AG09309 (cell line): Measurements from ENCODE around the gene CSTPP1.
"Not testable (repeated sequence)": the region's sequence is repeated elsewhere in the genome, so short reads cannot be mapped to it uniquely, and the experiment has no call there.

Experiments
- DNase-seq: peaks from one replicate; pipeline ENCODE4 v3.0.0-alpha.2; 2010; ENCODE audit warnings: low read depth
- H3K4me3 ChIP-seq: 2 replicates; pipeline ENCODE4 v1.5.1; 2011; ENCODE audit warnings: mild to moderate bottlenecking, low read depth, low read length, moderate library complexity; ENCODE audit not compliant: control insufficient read depth
- CTCF ChIP-seq: IDR thresholded peaks from 2 replicates; pipeline ENCODE4 v1.5.1; 2011; ENCODE audit warnings: mild to moderate bottlenecking, low read depth, low read length, inconsistent platforms; ENCODE audit not compliant: insufficient read depth, control insufficient read depth; ENCODE audit errors: missing control alignments

CSTPP1 gene

GRCh38 chr11:46951864-46952263 is 15.3 kb downstream of the CSTPP1 start:
- no peak overlapping the region for H3K4me3 ChIP-seq
- DNase-seq, result no peak
- no peak for TF ChIP-seq CTCF

GRCh38 chr11:46952553-46952952 is 16.0 kb downstream of the CSTPP1 start:
- no peak for DNase-seq
- no peak for TF ChIP-seq CTCF
- no peak overlapping the region for H3K4me3 ChIP-seq

DNA sequence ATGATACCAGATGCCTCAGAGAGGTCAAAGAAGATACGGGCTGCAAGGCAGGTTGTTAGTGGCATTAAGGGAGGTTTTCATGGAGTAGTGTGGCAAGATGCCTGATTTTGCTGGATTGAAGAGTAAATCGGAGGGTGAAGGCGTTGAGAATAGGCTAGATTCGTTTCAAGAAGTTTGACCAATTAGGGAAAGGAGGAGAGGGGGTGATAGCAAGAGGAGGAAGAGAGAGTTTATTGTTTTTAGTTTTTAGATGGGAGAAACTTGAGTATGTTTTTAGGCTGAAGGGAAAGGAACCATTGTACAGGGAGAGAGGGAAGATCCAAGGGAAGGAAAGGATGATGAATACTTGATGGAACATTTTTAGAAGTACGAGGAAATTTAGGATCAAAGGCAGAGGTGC is 16.5 kb downstream of the CSTPP1 start:
- H3K4me3 ChIP-seq, result no peak overlapping the region
- no peak for TF ChIP-seq CTCF
- no peak for DNase-seq

DNA sequence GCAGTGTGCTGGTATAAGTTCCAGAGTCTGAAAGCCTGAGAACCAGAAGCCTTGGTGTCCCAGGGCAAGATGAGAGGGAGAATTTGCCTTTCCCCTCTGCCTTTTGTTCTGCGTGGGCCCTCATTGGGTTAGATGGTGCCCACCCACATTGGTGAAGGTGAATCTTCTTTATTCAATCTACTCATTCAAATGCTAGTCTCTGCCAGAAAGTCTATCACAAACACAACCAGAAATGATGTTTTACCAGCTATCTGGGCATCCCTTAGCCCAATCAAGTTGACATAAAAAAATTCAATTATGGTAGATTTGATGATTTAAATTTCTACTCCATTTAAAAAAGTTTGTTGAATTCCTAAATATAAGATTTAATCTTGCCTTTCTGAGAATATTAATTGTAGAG is 22.2 kb downstream of the CSTPP1 start:
- no peak for DNase-seq
- H3K4me3 ChIP-seq, result no peak overlapping the region
- TF ChIP-seq CTCF, result no peak

GRCh38 chr11:46961041-46961440 is 24.5 kb downstream of the CSTPP1 start:
- no peak for DNase-seq
- no peak for TF ChIP-seq CTCF
- no peak overlapping the region for H3K4me3 ChIP-seq

- DNase-seq, H3K4me3 ChIP-seq: not testable (repeated sequence)
These were observed 25.3 kb downstream of the CSTPP1 start for GRCh38 chr11:46961886-46962285.

GRCh38 chr11:46963844-46964243 is 27.3 kb downstream of the CSTPP1 start:
- H3K4me3 ChIP-seq, result no peak overlapping the region
- DNase-seq, result no peak
- TF ChIP-seq CTCF, result no peak

GRCh38 chr11:46966773-46967172 is 30.2 kb downstream of the CSTPP1 start:
- no peak for DNase-seq
- no peak overlapping the region for H3K4me3 ChIP-seq
- no peak for TF ChIP-seq CTCF
